NCI-H345 (cell line): ENCODE data around the gene CNTN4.

Experiments
- DNase-seq: peaks from one replicate; lab custom pipeline; 2025; lab: John Stamatoyannopoulos, UW

The CNTN4 gene

DNA sequence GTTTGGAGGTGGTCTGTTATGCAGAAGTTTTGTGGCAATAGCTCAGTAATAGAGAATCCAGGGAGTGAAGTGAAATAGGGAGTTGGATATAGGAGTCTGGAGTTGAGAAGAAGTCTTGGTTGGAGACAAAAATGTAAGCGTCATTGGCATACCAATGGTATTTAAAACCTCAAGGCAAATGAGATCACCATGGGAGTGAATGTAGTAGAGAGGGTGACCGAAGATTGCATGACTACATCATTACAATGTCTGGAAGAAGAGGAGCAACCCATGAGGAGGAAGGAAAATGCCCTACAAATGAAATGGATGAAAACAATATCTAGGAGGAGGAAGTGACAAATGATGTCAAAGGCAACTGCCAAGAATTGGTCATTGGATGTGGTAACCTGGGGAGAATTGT is 54.4 kb downstream of the CNTN4 start:
- no peak for DNase-seq

DNA sequence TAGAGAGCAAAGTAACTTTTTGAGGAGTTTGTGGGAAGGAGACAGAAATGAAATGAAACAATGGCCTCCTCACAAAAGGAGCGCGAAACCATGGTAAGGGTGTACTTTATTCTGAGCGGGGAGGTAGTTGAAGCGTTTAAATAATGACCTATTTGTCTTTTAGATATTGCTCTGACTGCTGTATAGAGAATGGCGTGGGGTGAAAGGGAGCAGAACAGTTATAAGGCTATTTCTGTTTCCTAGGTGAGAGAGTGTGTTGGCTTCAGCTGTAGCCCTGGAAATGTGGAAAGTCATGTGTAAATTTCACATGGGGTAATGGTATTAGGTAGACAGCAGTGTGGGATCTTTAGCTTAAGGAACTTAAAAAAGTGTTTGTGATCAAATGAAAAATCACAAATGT is 54.9 kb downstream of the CNTN4 start:
- no peak for DNase-seq

DNA sequence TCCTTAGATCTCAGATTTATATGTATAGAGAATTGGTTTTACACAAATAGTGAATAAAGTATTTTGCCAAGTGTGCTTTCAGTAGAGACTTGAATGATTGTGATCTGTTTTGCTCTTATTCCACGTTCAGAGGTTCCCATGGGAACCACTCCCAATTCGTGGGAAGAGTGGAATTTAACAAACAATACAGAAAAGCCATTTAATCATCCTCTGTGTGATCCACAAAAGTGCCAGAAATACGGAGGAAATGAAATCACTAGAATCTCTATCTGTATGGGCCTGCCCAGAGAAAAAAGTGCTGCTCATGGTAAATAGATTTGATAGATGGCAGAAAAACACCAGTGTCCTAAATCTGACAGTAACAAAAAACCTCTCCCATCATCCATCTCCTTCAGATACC is 56.0 kb downstream of the CNTN4 start:
- DNase-seq = no peak

DNA sequence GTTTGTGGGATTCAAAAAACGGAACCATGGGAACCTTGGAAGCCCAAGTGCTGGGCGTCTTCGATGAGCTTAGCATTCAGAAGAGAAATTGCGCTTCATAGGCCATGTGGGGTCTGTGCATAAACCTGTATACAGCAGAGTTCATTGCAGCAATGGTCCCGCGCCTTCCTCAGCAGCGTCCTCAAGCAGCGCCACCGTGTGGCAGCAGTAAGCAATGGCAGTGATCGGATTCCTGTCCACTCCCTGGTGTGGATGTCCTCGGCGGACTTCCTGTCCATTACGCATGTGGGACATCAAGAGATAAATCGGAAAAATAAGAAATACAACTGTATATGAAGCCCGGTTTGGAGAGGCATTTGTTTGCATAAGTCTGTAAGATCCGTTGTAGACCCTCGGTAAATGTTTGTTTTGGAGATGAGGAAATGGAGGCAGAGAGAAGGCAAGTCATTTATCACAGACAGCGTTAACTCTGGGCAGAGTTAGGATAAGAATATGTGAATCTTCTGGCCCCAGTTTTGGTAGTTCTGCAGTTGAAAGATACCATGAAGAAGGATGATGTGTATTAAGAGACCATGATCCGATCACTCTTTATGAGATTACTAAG is 57.7 kb downstream of the CNTN4 start:
- DNase-seq = no peak

DNA sequence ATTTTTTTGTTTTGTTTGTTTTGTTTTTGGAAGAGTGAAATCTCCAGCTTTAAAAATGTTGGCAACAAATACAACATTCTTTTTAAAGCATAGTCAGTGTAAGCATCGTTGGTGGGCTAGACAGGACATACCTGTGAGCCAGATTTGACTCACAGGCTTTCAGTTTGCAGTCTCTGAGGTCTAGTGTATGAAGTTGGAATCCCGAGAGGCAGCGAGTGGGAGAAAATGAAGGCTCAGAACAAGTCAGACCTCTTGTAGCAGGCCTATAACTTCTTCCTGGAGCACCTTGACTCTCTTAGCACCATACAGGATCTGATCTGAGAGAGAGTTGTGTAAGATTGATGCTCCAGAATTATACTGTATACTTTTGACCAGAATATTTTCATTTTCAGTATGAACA is 60.2 kb downstream of the CNTN4 start:
- no peak for DNase-seq

DNA sequence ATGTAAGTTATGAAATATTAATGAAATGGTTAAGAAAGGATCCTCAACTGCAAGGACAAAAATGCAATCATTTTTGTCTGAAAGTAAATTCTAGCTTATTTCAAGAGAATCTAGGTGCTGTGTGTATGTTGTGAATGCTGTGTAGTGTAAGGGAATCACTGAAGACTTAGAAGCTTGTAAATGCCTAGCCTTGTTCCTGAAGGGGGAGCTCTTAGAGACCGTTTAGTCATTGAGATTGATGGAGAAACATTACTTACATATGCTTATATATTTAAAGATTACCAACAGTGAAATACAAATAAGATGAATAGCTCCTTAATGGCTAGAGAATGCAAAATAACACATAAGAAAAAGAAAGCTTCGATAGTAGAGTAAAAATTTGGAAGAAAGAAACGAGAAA is 67.9 kb downstream of the CNTN4 start:
- no peak for DNase-seq

DNA sequence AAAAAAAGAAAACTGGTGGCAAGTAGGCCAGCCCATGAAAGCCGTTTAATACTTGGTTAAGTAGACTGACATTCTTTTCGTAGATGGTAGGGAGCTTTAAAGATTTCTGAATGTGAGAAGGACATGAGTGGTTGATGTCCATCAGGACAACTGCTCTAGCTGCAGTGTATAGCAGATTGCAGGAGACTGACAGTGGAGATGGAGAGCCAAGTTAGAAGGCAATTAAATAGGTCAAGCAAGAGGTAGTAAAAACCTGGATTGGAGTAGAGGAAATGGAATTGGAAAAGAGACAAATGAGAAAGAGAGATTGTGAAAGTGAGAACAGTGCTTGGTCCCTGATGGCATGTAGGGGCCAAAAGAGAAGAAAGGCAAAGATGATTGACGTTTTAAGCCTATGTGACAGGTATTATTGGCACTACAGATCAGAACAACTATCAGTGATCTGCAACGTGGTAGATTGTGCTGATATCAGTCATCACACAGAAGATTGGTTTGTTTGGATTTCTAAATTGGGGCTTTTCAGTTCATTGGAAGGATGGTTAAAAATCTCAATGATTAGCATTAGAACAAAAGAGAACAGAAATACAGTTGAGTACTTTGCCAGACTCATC is 74.0 kb downstream of the CNTN4 start:
- peak; percentile 48 for DNase-seq

DNA sequence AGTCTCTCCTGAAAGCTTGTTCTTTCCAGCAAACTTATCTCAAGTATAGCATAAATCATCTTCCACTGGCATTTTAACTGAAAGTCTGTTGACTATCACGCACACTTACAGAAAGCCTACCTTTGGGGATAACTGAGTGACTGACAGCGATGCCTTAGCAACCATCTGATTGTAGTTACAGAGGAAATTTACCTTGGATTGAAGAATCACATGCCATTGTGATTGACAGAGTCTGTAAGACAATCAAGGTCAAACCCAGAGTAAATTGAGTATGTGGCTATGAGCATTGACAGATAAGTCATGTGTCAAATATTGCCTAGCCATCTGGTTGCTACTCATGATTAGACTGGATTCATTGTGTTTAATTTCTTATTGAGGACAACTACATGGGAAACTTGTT is 82.0 kb downstream of the CNTN4 start:
- no peak for DNase-seq

DNA sequence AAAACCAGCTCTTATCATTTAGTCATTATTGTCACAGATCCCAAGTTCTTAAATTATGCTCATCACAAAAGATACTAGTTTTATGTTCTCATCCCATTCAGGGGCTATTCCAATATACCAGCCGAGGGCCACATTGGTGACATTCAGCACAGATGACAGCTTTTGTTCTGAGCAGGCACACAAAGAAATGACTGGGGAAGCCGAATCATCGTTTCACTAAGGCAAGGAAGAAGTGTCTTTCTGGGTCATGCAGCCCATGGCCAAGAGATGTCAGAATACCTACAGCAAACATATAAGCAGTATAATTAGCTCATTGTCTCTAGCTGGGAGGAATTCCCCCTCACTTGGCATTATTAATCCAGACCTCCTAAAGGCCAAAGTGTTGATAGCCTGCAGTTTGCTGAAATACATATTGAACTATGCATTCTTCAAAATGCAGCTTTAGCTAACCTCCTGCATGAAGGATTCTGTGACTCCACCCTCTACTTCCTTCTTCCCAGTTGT is 100.2 kb downstream of the CNTN4 start:
- DNase-seq = no peak

DNA sequence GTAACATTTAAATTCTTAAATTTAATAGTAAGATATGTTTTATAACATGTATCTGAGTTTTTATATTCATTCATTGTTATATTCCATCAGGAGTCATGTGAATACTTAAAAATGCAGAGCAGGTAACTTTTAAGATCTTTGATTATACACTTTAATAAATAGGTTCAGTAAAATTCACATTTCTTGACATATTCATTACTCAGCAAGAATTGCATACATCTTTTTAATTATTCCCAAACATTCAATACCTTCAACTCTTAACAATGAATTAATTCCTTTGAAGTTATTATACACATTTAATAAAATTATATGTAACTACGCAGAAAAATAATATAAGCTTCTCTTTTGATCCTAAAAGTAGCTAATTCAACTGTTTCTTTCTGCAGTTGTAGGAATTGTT is 105.4 kb downstream of the CNTN4 start:
- DNase-seq = no peak

DNA sequence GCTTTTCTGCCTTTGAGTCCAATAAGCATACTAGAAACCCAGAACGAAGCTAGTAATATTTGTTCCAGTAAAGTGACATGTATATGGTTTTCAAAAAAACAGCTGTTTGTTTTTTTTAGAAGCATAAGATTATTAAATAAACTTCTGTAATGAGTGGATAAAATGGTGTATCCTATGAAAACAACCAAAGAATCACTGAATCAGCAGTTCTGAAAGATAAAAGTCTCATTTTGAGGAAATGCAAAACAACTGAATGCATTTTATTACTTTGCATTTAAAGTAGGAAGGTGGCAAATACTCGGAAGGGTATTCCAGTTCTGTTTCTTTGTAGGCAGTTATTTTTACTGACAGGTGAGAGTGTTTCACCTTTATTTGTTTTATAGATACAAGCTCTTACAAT is 107.0 kb downstream of the CNTN4 start:
- DNase-seq = no peak

DNA sequence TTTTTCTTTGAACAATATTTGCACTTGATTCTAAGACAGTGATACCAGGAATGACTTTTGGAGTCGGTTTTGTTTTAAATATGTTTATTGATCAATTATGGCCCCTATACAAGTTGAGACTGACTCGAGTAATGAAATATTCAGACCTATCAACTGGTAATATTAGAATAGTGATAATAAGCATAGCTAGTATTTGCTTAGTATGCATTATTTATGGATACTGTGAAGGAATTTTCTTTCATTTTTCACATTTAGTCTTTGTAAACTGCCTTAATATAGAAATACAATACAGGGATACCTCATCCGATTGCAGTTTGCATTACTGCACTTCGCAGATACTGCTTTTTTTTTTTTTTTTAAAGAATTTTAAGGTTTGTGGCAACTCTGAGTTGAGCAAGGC is 107.9 kb downstream of the CNTN4 start:
- no peak for DNase-seq

DNA sequence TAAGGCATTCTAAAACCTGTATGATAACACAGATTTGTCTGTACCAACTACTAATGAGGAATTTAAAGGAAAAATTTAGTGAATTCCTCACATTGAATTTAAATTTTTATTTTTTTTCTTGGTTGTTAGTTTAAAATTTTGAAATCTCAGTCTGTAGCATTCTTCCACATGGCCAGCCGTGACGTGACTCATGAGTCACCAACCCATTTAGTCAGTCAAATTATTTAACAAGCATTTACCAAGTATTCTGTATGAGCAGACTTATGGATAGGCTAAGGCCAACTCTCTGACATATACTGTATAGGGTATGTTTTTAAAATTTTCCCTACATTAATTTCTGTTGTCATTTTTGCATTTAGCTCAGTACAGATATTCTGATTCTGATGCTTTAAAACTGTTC is 112.9 kb downstream of the CNTN4 start:
- no peak for DNase-seq

DNA sequence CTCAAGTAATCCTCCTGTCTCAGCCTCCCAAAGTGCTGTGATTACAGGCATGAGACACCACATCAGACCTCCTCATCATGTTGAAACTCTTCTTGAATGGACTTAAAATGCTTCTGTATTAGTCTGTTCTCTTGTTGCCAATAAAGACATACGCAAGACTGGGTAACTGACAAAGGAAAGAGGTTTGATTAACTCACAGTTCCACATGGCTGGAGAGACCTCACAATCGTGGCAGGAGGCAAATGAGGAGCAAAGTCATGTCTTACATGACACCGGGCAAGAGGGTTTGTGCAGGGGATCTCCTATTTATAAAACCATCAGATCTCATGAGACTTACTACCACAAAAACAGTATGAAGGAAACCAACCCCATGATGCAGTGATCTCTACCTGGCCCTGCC is 113.5 kb downstream of the CNTN4 start:
- no peak for DNase-seq

DNA sequence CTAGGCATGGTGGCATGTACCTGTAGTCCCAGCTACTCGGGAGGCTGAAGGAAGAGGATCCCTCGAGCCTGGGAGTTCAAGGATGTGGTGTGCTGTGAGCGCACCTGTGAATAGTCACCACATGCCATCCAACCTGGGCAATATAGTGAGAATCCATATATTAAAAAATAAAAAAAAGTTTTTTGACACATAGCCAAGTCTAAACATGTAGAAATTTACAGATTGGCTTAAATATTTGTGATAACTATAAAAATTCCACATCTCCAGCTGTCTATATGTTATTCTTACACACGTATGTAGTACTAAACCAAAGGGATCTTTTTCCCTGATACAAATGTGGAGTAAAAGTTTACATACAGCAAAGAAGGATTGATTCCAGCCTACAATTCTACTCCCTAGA is 119.7 kb downstream of the CNTN4 start:
- DNase-seq = no peak

DNA sequence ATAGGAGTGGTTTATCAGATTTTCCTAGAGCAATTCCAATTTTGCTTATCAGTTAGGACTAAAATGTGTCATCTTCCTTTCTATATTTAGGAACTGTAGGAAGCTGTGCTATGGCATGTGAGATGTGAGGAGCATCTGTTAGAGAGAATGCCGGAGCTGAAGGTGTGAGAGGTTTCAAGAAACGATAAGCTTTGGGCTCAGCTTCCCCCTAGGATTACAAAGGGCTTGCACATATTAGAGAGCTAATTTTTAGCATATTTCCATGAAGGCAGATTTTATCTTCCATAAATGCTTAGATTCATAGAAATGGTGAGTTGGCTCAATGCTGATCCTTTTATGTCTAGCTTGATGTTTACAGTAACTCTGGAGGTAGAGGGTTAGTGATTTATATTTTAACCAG is 120.2 kb downstream of the CNTN4 start:
- DNase-seq = no peak

DNA sequence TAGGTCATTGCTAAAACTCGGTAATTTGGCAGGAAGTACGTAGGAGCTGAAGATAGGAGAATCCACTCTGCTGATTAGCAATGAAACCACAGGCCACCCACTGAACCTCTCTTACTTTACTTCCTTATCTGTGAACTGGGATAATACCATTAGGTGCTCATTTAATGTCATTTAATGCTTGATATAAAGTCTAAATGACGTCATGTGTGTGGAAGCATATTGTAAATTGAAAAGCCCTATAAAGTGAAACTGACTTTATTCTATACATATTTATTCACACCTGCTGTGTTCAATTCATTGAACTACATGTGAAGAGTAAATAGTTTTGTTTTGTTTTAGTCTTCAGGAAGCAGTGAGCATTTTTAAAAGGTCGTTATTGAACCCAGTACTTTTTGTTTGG is 137.5 kb downstream of the CNTN4 start:
- DNase-seq = no peak

DNA sequence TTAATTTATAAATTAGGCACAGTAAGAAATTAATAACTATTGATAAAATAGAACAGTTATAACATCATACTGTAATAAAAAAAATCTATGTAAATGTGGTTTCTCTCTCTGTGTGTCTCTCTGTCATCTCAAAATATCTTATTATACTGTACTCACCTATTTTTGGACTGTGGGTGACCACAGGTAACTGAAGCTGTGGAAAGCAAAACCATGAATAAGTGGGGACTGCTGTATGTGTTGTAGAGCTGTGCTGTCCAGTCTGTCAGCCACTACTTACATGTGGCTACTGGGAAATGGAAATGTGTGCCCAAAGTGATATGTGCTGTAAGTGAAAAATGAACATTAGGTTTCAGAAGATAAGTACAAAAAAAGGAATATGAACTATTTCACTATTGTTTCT is 145.5 kb downstream of the CNTN4 start:
- DNase-seq = no peak

DNA sequence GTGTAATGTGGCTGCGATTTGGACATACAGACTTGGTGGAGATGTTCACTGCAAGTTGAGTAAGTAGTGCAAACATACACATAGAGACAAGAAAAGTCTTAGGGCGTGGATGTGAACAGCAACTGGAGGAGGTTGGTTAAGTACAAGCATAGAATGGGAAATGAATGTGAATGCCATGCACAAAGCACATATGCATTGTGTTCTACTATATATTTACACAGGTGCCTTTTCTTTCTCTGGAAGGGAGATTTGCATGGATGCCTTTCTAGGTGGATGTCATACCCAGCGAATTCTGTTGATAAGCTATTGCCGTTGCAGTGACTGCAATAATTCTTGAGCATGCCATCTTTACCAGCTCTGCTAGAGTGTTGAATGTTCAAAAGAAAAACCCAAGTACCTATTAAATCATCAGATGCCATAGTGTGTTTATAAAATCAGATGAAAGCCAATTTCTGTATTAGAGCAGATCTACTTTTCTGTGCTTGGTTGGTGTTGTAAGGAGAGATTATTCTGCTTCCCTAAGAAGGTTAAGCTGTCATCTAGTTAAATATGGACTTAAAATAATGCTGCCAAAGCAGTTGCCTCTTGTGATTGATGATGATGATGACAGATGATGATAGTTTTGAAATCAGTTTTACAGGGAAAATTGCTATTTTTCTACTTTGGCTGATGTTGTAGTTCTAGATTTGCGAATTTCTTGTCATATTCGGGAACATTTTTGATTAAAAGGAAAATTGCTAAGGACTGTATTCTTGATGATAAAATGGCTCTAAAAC is 148.4 kb downstream of the CNTN4 start:
- DNase-seq = peak; percentile 82

DNA sequence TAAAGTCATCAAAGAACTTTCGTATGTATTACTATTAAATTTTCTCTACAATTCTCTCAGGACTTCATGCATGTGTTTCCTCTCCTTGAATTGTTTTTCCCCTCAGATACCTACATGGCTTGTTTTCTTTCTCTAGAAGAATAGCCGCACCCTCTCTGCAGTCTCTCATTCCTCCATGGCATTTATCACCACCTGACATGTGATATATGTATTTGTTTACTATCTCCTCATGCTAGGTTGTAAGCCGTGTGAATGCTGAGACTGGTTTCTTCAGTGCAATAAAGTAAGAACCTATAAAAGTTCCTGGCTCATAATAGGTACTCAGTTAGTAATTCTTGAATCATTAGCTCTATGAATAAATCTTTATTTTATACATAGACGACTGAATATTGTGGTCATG is 149.2 kb downstream of the CNTN4 start:
- DNase-seq = peak; percentile 5

DNA sequence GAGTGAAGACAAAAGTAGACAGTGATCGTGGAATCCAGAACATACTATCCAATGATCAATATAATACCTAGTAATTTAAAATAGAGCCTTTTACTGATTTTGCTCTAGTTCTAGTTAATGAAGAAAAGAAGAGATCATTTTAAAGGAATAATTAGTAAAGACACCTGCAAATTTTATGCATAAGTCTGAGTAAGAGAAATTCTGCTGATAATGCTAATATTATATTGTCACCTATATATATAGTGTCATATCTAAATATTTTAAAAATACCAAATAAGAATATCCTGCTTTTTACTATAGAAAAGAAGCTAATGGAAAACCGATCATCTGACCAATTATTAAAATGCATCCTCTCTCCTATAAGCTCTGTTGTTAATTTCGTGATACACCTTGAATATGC is 152.1 kb downstream of the CNTN4 start:
- DNase-seq = no peak

DNA sequence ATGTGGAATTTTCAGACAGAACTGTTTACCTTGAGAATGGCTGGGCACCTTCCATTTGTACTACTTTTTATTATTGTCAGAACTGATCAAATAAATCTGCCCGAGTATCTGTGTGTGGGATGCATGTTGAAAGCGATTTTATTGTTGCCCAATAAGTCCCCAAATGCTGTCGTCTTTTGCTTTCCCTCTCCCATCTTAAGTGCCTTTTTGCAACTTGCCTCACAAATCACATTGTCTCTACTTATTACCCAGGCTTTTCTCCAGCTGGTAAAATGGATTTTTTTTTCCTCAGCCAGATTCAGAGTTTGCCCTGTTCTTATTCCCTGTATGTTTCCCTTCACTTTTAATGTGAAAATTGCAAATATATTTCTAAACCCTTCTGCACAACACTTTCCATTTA is 163.1 kb downstream of the CNTN4 start:
- no peak for DNase-seq

DNA sequence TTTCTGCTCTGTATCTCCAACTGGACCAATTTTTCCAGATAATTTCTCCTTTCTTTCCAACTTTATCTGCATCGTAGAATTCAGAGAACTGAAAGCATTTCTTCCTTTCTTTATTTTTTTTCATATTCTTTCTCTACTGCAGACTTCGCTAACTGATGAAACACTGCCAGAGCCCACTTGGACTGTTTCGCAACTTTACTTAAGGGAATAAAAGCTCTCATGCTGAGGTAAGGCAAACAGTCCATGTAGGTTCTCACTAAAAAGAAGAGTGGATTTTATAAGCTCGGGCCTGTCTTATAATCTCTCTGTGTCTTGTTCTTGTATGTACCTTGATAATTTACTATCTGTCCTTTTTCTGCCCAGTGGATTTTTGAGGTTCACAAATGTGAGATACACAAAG is 163.5 kb downstream of the CNTN4 start:
- no peak for DNase-seq

DNA sequence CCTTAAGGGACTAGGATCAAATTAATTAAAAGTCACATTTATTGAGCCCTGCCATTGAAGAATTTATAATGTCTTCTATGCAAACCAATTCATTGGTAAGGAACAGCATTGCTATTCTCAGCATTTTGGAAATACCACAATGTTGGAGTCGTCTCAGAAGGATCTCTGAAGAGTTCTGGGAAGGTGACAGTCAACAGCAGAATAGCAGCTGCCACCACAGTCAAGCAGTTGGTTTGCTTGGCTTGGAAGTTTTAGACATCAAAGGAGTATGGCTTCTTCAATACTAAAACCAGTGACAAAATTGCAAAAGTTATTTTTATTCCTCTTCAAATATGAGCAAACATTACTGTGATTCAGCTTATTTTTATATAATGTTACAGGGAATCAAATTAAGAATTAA is 167.9 kb downstream of the CNTN4 start:
- DNase-seq = no peak
